GM23248 (cell line): ENCODE measurements around the gene PIM3.

ENCODE experiments used
- EZH2 ChIP-seq: fragments of 200-600 bp; sonication (generic); IDR thresholded peaks from 2 replicates; pipeline ENCODE4 v1.6.1; 2018; ENCODE audit warnings: antibody characterized with exemption, mild to moderate bottlenecking; ENCODE audit not compliant: insufficient read depth, poor library complexity, severe bottlenecking
- EZH2phosphoT487 ChIP-seq: fragments of 200-600 bp; sonication (generic); IDR thresholded peaks from 2 replicates; pipeline ENCODE4 v1.6.1; 2018; ENCODE audit warnings: antibody characterized with exemption, moderate library complexity, mild to moderate bottlenecking, low read depth; ENCODE audit not compliant: insufficient read depth

- TF ChIP-seq EZH2 (no peak), EZH2phosphoT487 (no peak)
Measured at GRCh38 chr22:49936018-49936972, 24.3 kb upstream of the PIM3 start.
